ENCODE measurements around the gene SYTL1. TPM values are rescaled to one million over a fixed set of nuclear protein-coding genes. Genes with fewer than 3 reads are reported as not detected.
A peak's percentile ranks its signal among the peaks of the same experiment; 100 is the strongest.

The SYTL1 gene
- total RNA-seq, 1 donor from 2014 or later: 22.0 TPM

DNA sequence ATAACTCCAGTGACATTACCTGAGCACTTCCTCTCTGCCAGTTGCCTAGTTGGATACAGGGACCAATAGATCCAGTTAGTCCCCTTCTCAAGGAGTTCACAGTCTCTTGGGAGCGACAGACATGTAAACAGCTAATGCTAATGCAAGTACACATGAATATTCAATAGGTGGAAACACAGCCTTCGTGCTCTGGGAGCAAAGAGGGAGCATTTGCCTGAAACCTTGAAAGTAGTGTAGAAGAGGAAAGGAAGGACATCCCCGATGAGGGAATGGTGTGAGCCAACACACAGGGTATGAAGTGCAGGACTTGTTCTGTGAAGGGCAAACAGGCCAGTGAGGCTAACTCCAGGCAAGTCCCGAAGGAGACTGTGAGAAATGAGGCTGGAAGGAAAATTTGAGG is 23.7 kb upstream of the SYTL1 start:
- no peak for DNase-seq (ENCODE audit: low read depth)
- H3K4me3 ChIP-seq (ENCODE audit: low read depth, low read length): no peak overlapping the region

DNA sequence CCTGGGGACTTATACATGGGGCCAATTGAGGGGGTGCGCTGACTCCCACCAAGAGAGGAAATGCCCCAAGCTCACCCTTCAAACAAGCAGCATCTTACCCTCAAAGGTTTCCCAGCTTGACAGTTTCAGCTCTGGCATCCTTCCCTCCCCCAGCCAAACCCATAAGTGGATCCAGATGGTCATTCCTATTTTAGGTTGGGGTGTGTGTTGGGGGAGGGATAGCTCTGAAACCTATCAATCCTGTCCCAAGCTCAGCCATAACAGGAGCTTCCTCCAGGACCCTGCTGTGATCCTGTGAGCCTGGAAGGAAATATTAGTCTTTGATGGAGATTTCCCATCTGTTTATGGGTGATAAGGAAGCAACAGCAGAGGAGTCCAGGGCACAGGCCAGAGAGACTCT is 23.2 kb upstream of the SYTL1 start:
- TF ChIP-seq, protein P1, sequence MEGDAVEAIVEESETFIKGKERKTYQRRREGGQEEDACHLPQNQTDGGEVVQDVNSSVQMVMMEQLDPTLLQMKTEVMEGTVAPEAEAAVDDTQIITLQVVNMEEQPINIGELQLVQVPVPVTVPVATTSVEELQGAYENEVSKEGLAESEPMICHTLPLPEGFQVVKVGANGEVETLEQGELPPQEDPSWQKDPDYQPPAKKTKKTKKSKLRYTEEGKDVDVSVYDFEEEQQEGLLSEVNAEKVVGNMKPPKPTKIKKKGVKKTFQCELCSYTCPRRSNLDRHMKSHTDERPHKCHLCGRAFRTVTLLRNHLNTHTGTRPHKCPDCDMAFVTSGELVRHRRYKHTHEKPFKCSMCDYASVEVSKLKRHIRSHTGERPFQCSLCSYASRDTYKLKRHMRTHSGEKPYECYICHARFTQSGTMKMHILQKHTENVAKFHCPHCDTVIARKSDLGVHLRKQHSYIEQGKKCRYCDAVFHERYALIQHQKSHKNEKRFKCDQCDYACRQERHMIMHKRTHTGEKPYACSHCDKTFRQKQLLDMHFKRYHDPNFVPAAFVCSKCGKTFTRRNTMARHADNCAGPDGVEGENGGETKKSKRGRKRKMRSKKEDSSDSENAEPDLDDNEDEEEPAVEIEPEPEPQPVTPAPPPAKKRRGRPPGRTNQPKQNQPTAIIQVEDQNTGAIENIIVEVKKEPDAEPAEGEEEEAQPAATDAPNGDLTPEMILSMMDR (conservative IDR thresholded peaks at IDR 0.05; ENCODE audit: low read depth, low read length): no peak

More for the DNA sequence above, 23.7 kb upstream of the SYTL1 start:
- TF ChIP-seq, protein P1 (conservative IDR thresholded peaks at IDR 0.05; ENCODE audit: low read depth, low read length): no peak

DNA sequence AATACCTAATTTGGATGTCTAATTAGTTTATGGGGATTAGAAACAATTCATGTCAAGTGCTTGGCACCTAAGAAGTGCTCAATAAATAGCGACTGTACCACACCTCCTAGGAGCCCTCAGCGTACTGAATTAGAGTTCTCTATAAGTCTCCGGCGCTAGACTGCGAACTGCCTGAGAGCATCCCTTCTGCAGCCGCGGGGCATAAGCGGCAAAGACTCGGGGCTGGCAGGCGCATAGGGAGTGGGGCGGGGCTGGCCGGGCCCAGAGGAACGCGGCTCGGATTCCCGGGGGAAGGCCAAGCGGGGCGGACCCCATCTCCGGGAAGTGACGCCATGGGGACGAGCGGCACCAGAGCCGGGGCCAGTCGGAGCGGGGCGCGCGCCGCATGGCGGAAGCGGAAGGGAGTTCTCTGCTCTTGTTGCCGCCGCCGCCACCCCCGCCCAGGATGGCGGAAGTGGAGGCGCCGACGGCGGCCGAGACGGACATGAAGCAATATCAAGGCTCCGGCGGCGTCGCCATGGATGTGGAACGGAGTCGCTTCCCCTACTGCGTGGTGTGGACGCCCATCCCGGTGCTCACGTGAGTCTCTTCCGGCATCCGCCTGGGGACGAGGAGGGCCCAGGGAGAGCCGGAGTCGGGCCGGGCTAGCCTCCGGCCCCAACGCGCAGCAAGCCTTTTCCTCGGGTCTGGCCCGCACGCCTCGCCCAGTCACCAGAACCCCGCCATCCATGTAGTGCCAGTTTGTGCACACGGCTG is 19.8 kb upstream of the SYTL1 start, which contains the start of gene TMEM222:
Gene TMEM222 (plus strand): TSS at position 351 of the 756 bp plus-strand sequence. CDS start 35 bp downstream, at position 386.
- peak; percentile 49 for DNase-seq (ENCODE audit: low read depth)

More for the DNA sequence above, 23.2 kb upstream of the SYTL1 start:
- no peak for DNase-seq (ENCODE audit: low read depth)
- H3K4me3 ChIP-seq (ENCODE audit: low read depth, low read length): no peak overlapping the region

DNA sequence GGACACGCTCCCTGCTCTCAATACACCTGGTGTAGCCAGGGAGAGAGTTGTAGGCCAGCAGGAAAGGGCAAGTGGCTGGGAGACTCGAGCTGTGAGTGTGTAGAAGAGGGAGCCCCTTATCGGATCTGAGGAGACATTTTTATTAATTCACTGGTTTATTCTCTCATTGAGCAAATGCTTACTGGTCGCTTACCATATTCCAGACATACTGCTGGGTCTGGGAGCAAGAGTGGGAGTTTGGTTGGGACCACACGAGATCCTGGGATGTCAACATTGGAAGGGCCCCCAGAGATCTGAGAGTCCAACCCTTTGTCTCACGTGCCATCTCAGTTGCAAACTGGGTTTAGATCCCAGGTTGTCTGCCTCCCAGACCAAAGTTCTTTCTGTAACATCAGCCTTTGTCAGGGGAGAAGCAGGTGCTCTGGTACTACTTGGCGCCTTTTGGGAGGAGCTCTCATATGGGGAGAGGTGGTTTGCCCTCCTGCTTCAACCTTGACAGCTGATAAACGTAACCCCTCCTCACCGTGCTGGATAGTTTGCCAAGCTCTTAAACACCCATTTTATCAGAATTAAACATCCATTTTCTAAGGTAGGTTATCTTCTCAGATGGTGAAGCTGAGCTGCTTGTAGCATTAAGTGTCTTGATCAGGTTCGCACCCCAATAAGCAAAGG is 19.1 kb upstream of the SYTL1 start:
- TF ChIP-seq, protein P1 (conservative IDR thresholded peaks at IDR 0.05; ENCODE audit: low read depth, low read length): no peak
- H3K4me3 ChIP-seq (ENCODE audit: low read depth, low read length): peak overlapping the region; percentile 79
- no peak for DNase-seq (ENCODE audit: low read depth)

More for the DNA sequence above, 19.8 kb upstream of the SYTL1 start, which contains the start of gene TMEM222:
- H3K4me3 ChIP-seq (ENCODE audit: low read depth, low read length): peak within 1 kb of the TSS; percentile 79
- TF ChIP-seq, protein P1 (conservative IDR thresholded peaks at IDR 0.05; ENCODE audit: low read depth, low read length): no peak

DNA sequence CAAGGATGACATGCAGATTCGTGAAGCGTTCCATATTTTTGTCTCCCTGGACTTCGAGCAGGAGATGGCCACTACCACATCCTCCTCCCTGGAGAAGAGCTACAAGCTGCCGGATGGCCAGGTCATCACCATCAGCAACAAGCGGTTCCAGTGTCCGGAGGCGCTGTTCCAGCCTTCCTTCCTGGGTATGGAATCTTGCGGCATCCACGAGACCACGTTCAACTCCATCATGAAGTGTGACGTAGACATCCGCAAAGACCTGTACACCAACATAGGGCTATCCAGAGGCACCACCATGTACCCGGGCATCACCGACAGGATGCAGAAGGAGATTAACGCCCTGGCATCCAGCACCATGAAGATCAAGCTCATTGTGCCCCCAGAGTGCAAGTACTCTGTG is 16.5 kb upstream of the SYTL1 start:
- TF ChIP-seq, protein P1 (conservative IDR thresholded peaks at IDR 0.05; ENCODE audit: low read depth, low read length): no peak
- H3K4me3 ChIP-seq (ENCODE audit: low read depth, low read length): no peak overlapping the region
- no peak for DNase-seq (ENCODE audit: low read depth)

DNA sequence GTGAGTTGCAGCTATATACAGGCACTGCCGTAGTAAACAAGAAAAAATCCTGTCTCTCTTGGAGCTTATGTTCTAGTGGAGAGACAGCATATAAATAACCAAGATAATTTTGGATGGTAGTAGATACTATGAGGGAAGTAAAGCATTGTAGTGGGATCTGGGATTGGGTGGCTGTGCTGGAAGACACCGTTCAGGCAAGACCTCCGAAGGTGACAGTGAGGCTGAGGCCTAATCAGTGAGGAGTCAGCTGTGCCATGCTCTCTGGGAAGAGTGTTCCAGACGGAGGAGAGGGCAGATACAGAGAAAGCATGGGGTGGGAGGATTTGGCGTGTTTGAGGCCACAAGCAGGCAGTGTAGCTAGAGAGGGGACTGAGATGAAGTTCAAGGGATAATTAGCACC is 13.9 kb upstream of the SYTL1 start:
- DNase-seq (ENCODE audit: low read depth): no peak
- TF ChIP-seq, protein P1 (conservative IDR thresholded peaks at IDR 0.05; ENCODE audit: low read depth, low read length): no peak
- H3K4me3 ChIP-seq (ENCODE audit: low read depth, low read length): no peak overlapping the region
